Measurements from ENCODE around the gene KITLG. TPM values are rescaled to one million over a fixed set of nuclear protein-coding genes. Genes with fewer than 3 reads are reported as not detected.
"Not testable (repeated sequence)": the region's sequence is repeated elsewhere in the genome, so short reads cannot be mapped to it uniquely, and the experiment has no call there.

The KITLG gene
- total RNA-seq, 1 donor from 2014 or later: 6.2 TPM

GRCh38 chr12:88471331-88472045 lies 108.8 kb downstream of the KITLG start:
- Mint-ChIP-seq H3K4me1 (peaks cover 4% of the 10 kb centered on the region), H3K4me3 (no peak overlapping the region), H3K36me3 (ENCODE audit: low read depth) (peaks cover 6% of the 10 kb centered on the region), H3K27me3 (ENCODE audit: low read depth) (no peaks in the 10 kb centered on the region), H3K9me3 (peaks cover 11% of the 10 kb centered on the region), H3K27ac (ENCODE audit: unreplicated experiment) (no peak overlapping the region)
- no peak for TF ChIP-seq CTCF (conservative IDR thresholded peaks at IDR 0.05)
- DNase-seq (ENCODE audit: low read depth, low spot score): no peak

GRCh38 chr12:88469154-88469553 lies 111.1 kb downstream of the KITLG start:
- TF ChIP-seq CTCF (conservative IDR thresholded peaks at IDR 0.05): no peak
- H3K27me3 Mint-ChIP-seq (ENCODE audit: low read depth): no peaks in the 10 kb centered on the region
- no peak overlapping the region for H3K27ac Mint-ChIP-seq (ENCODE audit: unreplicated experiment)
- peaks cover 7% of the 10 kb centered on the region for H3K36me3 Mint-ChIP-seq (ENCODE audit: low read depth)
- peaks cover 4% of the 10 kb centered on the region for H3K4me1 Mint-ChIP-seq
- no peak overlapping the region for H3K4me3 Mint-ChIP-seq
- peaks cover 17% of the 10 kb centered on the region for H3K9me3 Mint-ChIP-seq
- DNase-seq (ENCODE audit: low read depth, low spot score): no peak

GRCh38 chr12:88468581-88468980 lies 111.7 kb downstream of the KITLG start:
- DNase-seq (ENCODE audit: low read depth, low spot score): no peak
- H3K4me1 Mint-ChIP-seq: peaks cover 4% of the 10 kb centered on the region
- no peaks in the 10 kb centered on the region for H3K27me3 Mint-ChIP-seq (ENCODE audit: low read depth)
- H3K36me3 Mint-ChIP-seq (ENCODE audit: low read depth): peaks cover 8% of the 10 kb centered on the region
- H3K9me3 Mint-ChIP-seq: peaks cover 22% of the 10 kb centered on the region
- TF ChIP-seq CTCF (conservative IDR thresholded peaks at IDR 0.05): no peak
- H3K27ac Mint-ChIP-seq (ENCODE audit: unreplicated experiment): no peak overlapping the region
- H3K4me3 Mint-ChIP-seq: no peak overlapping the region

GRCh38 chr12:88466708-88467107 lies 113.6 kb downstream of the KITLG start:
- H3K27ac Mint-ChIP-seq (ENCODE audit: unreplicated experiment); H3K36me3 Mint-ChIP-seq (ENCODE audit: low read depth); DNase-seq (ENCODE audit: low read depth, low spot score); H3K27me3 Mint-ChIP-seq (ENCODE audit: low read depth); H3K4me3 Mint-ChIP-seq; H3K4me1 Mint-ChIP-seq: not testable (repeated sequence)
- peaks cover 22% of the 10 kb centered on the region for H3K9me3 Mint-ChIP-seq

GRCh38 chr12:88458327-88458726 lies 121.9 kb downstream of the KITLG start:
- peaks cover 2% of the 10 kb centered on the region for H3K36me3 Mint-ChIP-seq (ENCODE audit: low read depth)
- no peak for TF ChIP-seq CTCF (conservative IDR thresholded peaks at IDR 0.05)
- peaks cover 7% of the 10 kb centered on the region for H3K9me3 Mint-ChIP-seq
- H3K27ac Mint-ChIP-seq (ENCODE audit: unreplicated experiment): no peak overlapping the region
- no peaks in the 10 kb centered on the region for H3K4me1 Mint-ChIP-seq
- no peak for DNase-seq (ENCODE audit: low read depth, low spot score)
- no peaks in the 10 kb centered on the region for H3K27me3 Mint-ChIP-seq (ENCODE audit: low read depth)
- H3K4me3 Mint-ChIP-seq: no peak overlapping the region

GRCh38 chr12:88453323-88453722 lies 126.9 kb downstream of the KITLG start:
- H3K4me1 Mint-ChIP-seq: peaks cover 6% of the 10 kb centered on the region
- no peak for TF ChIP-seq CTCF (conservative IDR thresholded peaks at IDR 0.05)
- H3K4me3 Mint-ChIP-seq: no peak overlapping the region
- no peak overlapping the region for H3K27ac Mint-ChIP-seq (ENCODE audit: unreplicated experiment)
- DNase-seq (ENCODE audit: low read depth, low spot score): no peak
- no peaks in the 10 kb centered on the region for H3K27me3 Mint-ChIP-seq (ENCODE audit: low read depth)
- peaks cover 4% of the 10 kb centered on the region for H3K9me3 Mint-ChIP-seq
- no peaks in the 10 kb centered on the region for H3K36me3 Mint-ChIP-seq (ENCODE audit: low read depth)

Data from neural crest cell (in vitro differentiated cells).